Urinary bladder (tissue), 4 donors: Measurements from ENCODE around the gene NRDE2. TPM values are rescaled to one million over a fixed set of nuclear protein-coding genes. Genes with fewer than 3 reads are reported as not detected.
"Not testable (repeated sequence)": the region's sequence is repeated elsewhere in the genome, so short reads cannot be mapped to it uniquely, and the experiment has no call there.

Experiments used
- DNase-seq: peaks from one replicate; pipeline ENCODE4 v3.0.0-alpha.2; 2015; ENCODE audit errors: extremely low spot score
- H3K27ac ChIP-seq: one replicate; pipeline ENCODE4 v1.5.1; 2013; ENCODE audit warnings: low read depth, mild to moderate bottlenecking, moderate library complexity
- H3K36me3 ChIP-seq: one replicate; pipeline ENCODE4 v1.6.1; 2013; ENCODE audit warnings: mild to moderate bottlenecking, moderate library complexity; ENCODE audit not compliant: insufficient read depth
- H3K4me1 ChIP-seq: one replicate; pipeline ENCODE4 v1.6.1; 2013; ENCODE audit warnings: mild to moderate bottlenecking, moderate library complexity; ENCODE audit not compliant: insufficient read depth
- H3K4me3 ChIP-seq: one replicate; pipeline ENCODE4 v1.5.1; 2013; ENCODE audit warnings: low read depth, low read length
- WGBS: extraction: QIAGEN DNeasy Blood & Tissue Kit; methylation state at CpG from one replicate; pipeline ENCODE4 v1.1.7; 2013; 5-methylcytosine and 5-hydroxymethylcytosine counted together
- polyA plus RNA-seq: library from polyadenylated mRNA; stranded (reverse); fragments of 200-250 nt; gene quantifications from one replicate; pipeline ENCODE4 v1.2.3, GENCODE V29; 2013
- total RNA-seq: library from RNA; depleted of rRNA; stranded (reverse); fragments of >200 nt; gene quantifications from one replicate; pipeline ENCODE4 v1.2.3, GENCODE V29; 2014
- donor health status: healthy with polysubstance abuse.
- donor health status: healthy.

NRDE2 gene
- total and polyA plus RNA-seq, 2 donors = 8.0 to 15.6 TPM

- Histone ChIP-seq H3K4me1 (no peaks in the 10 kb centered on the region), H3K4me3 (no peak overlapping the region), H3K27ac (no peak overlapping the region), H3K36me3 (no peaks in the 10 kb centered on the region)
- WGBS = 79% methylated on average over 8 of the region's 8 CpGs
- no peak for DNase-seq
Measured at GRCh38 chr14:90355540-90356518, 24.1 kb upstream of the NRDE2 start.

GRCh38 chr14:90354551-90355298 lies 23.0 kb upstream of the NRDE2 start:
- Histone ChIP-seq H3K4me1 (no peaks in the 10 kb centered on the region), H3K27ac (no peak overlapping the region), H3K4me3 (no peak overlapping the region), H3K36me3 (no peaks in the 10 kb centered on the region)
- no peak for DNase-seq
- WGBS = 63% methylated on average over 16 of the region's 16 CpGs

- Histone ChIP-seq H3K4me3 (no peak overlapping the region), H3K36me3 (no peaks in the 10 kb centered on the region), H3K4me1 (no peaks in the 10 kb centered on the region), H3K27ac (no peak overlapping the region)
- no peak for DNase-seq
- 35% methylated on average over 4 of the region's 4 CpGs for WGBS
Measured at GRCh38 chr14:90349739-90350138, 18.0 kb upstream of the NRDE2 start.

GRCh38 chr14:90348270-90348669 lies 16.5 kb upstream of the NRDE2 start:
- no peaks in the 10 kb centered on the region for H3K4me1 ChIP-seq
- 87% methylated on average over 2 of the region's 2 CpGs for WGBS
- no peak for DNase-seq
- H3K4me3 ChIP-seq = no peak overlapping the region
- H3K27ac ChIP-seq = no peak overlapping the region
- H3K36me3 ChIP-seq = no peaks in the 10 kb centered on the region

GRCh38 chr14:90345239-90345557 lies 13.5 kb upstream of the NRDE2 start:
- H3K36me3 ChIP-seq = no peaks in the 10 kb centered on the region
- no peak for DNase-seq
- no peak overlapping the region for H3K4me3 ChIP-seq
- H3K4me1 ChIP-seq = no peaks in the 10 kb centered on the region
- H3K27ac ChIP-seq = no peak overlapping the region

- Histone ChIP-seq H3K4me1 (no peaks in the 10 kb centered on the region), H3K27ac (no peak overlapping the region), H3K36me3 (no peaks in the 10 kb centered on the region), H3K4me3 (no peak overlapping the region)
- DNase-seq = no peak
- 59% methylated on average over 10 of the region's 10 CpGs for WGBS
Measured at GRCh38 chr14:90344331-90345238, 12.8 kb upstream of the NRDE2 start.

- no peak overlapping the region for H3K27ac ChIP-seq
- WGBS = 51% methylated on average over 4 of the region's 4 CpGs
- DNase-seq = no peak
- no peaks in the 10 kb centered on the region for H3K4me1 ChIP-seq
- no peak overlapping the region for H3K4me3 ChIP-seq
- H3K36me3 ChIP-seq = no peaks in the 10 kb centered on the region
Measured at GRCh38 chr14:90342327-90342726, 10.6 kb upstream of the NRDE2 start.

GRCh38 chr14:90341784-90342183 lies 10.0 kb upstream of the NRDE2 start:
- Histone ChIP-seq H3K4me1 (no peaks in the 10 kb centered on the region), H3K4me3 (no peak overlapping the region), H3K36me3 (no peaks in the 10 kb centered on the region), H3K27ac (no peak overlapping the region)
- 75% methylated on average over 7 of the region's 7 CpGs for WGBS
- no peak for DNase-seq

- not testable (repeated sequence) for H3K4me3 ChIP-seq, H3K27ac ChIP-seq, DNase-seq, H3K36me3 ChIP-seq, H3K4me1 ChIP-seq
- 67% methylated on average over 5 of the region's 5 CpGs for WGBS
Measured at GRCh38 chr14:90341232-90341631, 9.5 kb upstream of the NRDE2 start.

- no peaks in the 10 kb centered on the region for H3K36me3 ChIP-seq
- no peaks in the 10 kb centered on the region for H3K4me1 ChIP-seq
- H3K4me3 ChIP-seq = no peak overlapping the region
- DNase-seq = peak; percentile 45
- H3K27ac ChIP-seq = no peak overlapping the region
- 68% methylated on average over 2 of the region's 2 CpGs for WGBS
Measured at GRCh38 chr14:90336985-90337384, 5.2 kb upstream of the NRDE2 start.

- no peak overlapping the region for H3K27ac ChIP-seq
- H3K4me3 ChIP-seq = no peak overlapping the region
- DNase-seq = no peak
- 81% methylated on average over 3 of the region's 3 CpGs for WGBS
- no peaks in the 10 kb centered on the region for H3K4me1 ChIP-seq
- H3K36me3 ChIP-seq = no peaks in the 10 kb centered on the region
Measured at GRCh38 chr14:90336401-90336800, 4.7 kb upstream of the NRDE2 start.

- 44% methylated on average over 6 of the region's 6 CpGs for WGBS
- H3K4me3 ChIP-seq = peak overlapping the region; percentile 47
- peak overlapping the region; percentile 38 for H3K27ac ChIP-seq
- peaks cover 2% of the 10 kb centered on the region for H3K36me3 ChIP-seq
- H3K4me1 ChIP-seq = peaks cover 4% of the 10 kb centered on the region
- no peak for DNase-seq
Measured at GRCh38 chr14:90332271-90332584, 487 bp upstream of the NRDE2 start.
